Measurements from ENCODE around the gene SHISA5.

The SHISA5 gene

DNA sequence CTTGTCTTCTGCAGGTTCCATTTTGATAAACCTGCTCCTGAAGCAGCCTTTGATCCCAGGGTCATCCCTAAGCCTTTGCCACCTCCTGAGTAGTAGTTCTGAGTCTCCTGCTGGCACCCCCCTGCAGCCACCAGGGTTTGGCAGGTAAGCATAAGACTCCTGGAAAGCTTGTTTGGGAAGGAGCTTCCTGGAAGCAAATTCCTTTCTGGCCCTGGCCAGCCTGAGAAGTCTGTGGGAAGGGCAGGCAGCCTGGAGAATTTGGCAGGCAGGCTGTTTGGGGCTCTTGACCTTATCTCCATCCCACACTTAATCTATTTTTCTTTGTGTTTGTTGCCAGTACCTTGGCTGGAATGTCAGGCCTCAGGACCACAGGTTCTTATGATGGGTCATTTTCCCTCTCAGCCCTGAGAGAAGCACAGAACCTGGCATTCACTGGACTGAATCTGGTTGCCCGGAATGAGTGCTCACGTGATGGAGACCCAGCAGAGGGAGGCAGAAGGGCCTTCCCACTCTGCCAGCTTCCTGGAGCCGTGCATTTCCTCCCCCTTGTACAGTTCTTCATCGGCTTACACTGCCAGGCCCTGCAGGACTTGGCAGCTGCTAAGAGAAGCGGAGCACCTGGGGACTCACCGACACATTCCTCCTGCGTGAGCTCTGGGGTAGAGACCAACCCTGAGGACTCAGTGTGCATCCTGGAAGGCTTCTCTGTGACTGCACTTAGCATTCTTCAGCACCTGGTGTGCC is 44.0 kb downstream of the SHISA5 start:
- DNase-seq (ENCODE audit: low read depth, low spot score) = no peak

DNA sequence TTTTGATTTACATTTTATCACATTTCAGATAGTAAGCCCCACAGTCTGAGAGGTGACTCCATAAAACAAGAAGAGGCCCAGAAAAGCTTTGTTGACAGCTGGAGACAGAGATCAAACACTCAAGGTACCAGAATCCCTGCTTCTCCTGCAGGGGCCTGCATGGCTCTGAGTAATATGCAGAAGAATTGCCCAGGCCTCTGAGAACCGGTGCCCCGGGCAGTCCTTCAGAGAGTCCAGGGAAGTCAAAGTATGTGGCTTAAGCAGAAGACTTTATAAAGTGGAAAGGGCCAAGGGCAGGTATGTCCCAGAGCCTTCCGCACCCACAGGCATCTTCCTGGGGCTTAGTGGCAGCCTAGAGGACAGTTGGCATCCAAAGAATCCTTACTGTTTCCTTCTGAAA is 44.6 kb downstream of the SHISA5 start:
- no peak for DNase-seq (ENCODE audit: low read depth, low spot score)

DNA sequence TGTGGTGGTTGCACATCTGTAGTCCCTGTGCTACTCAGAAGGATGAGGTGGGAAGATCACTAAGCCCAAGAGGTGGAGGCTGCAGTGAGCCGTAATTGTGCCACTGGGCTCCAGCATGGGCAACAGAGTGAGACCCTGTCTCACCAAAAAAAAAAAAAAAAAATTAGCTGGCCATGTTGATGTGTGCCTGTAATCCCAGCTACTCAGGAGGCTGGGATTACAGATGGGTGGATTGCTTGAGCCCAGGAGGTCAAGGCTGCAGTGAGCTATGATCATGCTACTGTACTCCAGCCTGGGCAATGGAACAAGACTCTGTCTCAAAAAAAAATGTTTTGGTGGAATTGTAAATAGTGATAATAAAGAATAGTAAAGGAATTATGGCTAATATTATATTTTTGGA is 47.5 kb downstream of the SHISA5 start:
- no peak for DNase-seq (ENCODE audit: low read depth, low spot score)

DNA sequence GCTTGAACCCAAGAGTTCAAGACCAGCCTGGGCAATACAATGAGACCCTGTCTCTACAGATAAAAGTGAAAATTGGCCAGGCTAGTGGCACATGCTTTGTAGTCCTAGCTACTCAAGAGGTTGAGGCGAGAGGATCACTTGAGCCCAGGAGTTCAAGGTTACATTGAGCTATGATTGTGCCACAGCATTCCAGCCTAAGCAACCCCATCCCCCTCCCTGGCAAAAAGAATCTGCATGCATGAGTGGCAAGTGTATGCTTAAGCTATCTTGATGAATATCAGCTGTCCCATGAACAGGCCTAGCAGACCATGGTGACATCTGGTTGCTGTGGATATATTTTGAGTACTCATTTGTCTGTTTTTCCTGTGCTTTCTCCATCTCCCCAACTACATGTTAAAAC is 52.7 kb downstream of the SHISA5 start:
- DNase-seq (ENCODE audit: low read depth, low spot score) = no peak

DNA sequence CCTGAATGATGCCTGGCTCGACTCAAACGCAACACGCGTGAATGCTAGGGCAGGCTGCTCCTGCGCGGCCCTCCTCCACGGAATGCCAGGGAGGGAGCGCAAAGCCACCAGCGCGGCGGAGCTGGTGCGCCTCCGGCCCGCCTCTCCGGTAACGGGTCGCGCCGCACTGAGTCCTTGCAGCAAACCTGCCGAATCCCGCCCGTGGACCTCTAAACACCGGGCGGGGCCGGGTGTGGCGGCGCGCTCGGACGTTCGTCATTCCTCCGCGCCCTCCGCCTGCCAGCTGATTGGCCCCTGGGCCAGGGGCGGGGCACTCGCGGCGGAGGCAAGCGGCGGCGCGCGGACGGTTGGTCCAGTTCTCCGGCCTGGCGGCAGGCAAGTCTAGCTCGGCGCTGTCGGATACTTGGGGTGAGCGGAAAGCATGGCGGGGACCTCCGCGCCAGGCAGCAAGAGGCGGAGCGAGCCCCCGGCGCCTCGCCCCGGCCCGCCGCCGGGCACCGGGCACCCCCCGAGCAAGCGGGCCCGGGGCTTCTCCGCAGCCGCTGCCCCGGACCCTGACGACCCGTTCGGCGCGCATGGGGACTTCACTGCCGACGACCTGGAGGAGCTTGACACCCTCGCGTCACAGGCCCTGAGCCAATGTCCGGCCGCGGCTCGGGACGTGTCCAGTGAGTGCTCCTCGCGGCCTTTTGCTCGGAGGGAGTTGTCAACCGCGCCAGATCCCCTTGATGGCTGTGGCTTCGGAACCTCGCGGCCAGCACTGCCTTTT is 57.4 kb downstream of the SHISA5 start, which contains the start of gene ATRIP:
Gene ATRIP, plus strand, starts transcription at position 313 of the 769 bp plus-strand sequence. Its CDS starts 109 bp downstream, at position 422.
- peak; percentile 54 for DNase-seq (ENCODE audit: low read depth, low spot score)

DNA sequence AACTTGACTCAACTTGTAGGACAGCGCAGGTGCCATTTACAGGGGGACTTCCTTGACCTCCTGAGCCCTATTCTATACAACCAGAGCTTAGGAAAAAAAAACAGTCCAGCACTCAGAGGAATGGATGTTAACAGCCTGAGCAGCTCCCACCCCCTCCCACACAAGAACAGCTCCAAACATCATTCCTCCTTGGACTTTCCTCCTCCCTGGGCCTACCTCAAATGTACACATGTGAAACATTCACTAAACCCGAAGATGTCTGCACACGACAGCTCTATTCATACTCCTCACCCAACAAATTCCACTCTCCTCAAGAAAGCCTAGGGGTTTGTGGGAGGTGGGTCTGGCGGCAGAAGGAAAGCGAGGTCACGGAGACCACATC is 57.9 kb downstream of the SHISA5 start:
- DNase-seq (ENCODE audit: low read depth, low spot score) = no peak

DNA sequence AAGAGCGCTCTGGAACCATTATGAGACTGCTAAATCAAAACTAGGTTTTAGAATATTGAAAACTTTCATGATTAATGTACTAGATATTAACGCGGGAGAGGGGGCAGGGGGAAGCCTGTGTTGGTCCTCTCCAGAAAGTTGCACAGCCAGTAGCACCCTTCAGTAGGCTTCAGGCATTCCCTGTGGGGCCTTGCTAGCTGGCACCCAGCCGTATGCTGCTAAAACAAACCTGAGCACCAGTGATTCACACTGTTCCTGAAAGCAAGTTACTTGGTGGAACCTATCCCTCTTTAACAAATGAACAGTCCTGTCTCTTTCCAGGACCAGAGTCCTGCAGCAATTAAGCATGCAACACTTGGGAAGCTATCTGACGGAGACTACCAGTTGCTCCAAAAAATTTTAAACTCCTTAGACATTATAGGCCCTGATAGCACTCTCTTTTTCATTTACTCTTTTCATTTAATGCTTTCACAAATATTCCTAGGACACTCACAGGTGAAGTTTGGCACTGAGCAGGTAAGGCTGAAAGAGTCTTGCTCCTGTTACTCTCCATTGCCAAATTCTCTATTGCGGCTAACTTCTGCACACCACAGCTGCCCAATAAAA is 58.6 kb downstream of the SHISA5 start:
- DNase-seq (ENCODE audit: low read depth, low spot score) = no peak

DNA sequence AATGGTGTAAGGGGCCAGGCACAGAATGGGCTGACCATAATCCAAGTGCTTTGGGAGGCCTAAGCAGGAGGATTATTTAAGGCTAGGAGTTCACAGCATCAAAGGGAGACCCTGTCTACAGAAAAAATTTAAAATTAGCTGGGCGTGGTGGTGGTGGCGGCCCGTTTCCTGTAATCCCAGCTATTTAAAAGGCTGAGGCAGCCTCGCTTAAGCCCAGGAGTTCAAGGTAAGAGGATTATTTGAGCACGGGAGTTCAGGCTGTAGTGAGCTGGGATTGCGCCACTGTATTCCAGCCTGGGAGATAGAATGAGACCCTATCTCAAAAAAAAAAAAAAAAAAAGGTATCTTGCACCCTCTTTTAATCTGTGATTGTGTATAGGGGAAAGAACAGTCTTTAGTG is 62.0 kb downstream of the SHISA5 start:
- no peak for DNase-seq (ENCODE audit: low read depth, low spot score)

DNA sequence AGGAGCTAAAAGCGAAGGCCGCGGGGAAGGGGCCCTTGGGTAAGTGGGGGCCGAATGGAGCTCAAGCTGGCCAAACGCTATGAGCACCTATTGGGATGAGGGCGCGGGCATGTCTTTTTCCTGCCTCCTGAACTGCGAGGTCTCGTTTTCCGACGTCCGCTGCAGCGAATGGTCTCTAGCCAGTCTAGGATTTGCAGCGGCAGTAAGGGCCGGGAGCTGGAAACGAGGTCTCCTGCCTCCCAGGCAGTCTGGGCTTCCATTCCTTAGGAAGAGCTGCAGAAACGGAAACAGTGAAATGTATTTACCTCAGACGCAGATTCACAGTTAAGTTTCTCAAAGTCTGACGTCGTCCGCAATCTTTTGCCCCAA is 63.4 kb downstream of the SHISA5 start:
- DNase-seq (ENCODE audit: low read depth, low spot score) = no peak

DNA sequence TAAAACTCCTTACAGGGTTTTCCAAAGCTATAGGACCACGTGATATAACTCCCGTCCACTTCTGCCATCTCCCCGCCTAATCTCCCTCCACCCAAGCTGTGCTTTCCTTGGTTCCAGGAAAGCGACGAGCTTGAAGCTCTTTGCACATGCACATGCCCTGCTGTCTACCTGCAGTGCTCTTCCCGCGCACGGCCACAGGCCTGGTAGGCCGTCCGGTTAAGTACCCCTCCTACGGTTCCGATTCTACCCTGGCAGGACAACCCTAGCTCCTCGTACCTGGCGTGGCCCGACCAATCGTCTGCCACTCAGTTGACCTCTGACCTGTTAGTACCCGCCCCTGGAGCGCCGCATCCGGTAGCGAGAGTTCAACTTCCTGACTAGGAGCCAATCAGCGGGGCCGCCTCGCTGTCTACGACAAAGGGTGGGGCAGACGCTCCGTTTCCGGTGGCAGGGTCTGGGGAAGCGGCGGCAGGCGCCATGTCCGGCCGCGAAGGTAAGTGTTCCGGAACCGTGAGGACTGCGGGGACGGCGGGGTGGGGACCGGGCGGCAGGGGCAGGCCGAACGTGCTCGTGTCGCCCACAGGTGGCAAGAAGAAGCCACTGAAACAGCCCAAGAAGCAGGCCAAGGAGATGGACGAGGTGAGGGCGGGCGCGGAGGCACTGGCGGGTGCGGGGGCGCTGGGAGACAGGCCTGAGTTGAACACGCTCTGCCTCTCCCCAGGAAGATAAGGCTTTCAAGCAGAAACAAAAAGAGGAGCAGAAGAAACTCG is 64.0 kb downstream of the SHISA5 start, which contains the start of the genes CCDC51 and TMA7:
Gene CCDC51, minus strand, starts transcription at position 300 of the 770 bp plus-strand sequence. CDS start 4,991 bp downstream, outside the sequence.
Gene TMA7, plus strand, starts transcription at position 438 of the 770 bp plus-strand sequence. Its CDS starts 40 bp downstream, at position 478.
- peak; percentile 82 for DNase-seq (ENCODE audit: low read depth, low spot score)

DNA sequence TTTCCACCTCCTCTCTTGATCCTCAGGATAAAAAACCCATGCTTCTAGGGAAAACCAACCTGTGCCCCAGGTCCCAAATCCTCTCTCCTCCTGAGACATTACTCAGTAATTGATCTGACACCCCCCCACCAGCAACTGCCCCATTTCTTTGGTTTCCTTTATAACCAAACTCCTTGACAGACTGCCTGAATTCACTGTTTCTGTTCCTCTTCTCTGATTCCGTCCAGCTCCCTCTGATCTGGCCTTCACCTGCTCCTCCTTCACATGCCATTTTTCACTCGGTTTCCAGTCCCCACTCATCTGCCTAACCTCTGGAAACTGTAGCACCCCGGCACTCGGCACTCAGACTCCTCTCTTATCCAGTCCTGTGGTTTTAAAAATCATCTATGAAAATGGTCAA is 66.2 kb downstream of the SHISA5 start:
- no peak for DNase-seq (ENCODE audit: low read depth, low spot score)

DNA sequence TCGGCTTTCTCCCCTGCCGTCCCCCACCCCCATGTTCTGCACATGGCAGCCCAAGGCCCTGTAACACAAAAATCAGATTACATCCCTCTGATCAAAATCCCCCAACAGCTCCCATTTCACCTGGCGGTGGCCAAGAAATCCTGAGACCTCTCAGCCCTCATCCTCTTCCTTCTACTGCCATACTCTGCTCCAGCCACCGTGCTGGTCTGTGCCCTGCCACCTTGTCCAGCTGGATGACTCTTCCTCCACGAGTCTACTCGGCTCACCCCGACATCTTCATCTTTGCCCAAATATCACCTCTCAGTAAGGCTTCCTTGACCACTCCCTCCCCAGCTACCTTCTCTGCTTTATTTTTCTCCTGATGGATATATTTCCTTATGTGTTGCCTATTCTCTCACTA is 67.1 kb downstream of the SHISA5 start:
- no peak for DNase-seq (ENCODE audit: low read depth, low spot score)

DNA sequence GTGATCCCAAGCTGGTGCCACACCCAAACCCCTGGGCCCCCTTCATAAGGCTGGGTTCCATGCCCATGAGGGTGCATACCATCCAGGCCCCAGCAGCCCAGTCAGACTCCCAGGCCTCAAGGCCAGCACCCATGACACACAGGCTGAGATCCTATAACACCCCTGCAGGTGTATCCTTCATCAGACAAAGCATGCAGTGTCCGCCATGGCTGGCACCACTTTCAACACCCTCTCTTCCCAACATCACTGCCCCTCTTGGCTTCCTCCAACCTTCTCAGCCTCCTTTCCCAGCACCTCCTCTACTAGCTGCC is 67.5 kb downstream of the SHISA5 start:
- DNase-seq (ENCODE audit: low read depth, low spot score) = no peak

DNA sequence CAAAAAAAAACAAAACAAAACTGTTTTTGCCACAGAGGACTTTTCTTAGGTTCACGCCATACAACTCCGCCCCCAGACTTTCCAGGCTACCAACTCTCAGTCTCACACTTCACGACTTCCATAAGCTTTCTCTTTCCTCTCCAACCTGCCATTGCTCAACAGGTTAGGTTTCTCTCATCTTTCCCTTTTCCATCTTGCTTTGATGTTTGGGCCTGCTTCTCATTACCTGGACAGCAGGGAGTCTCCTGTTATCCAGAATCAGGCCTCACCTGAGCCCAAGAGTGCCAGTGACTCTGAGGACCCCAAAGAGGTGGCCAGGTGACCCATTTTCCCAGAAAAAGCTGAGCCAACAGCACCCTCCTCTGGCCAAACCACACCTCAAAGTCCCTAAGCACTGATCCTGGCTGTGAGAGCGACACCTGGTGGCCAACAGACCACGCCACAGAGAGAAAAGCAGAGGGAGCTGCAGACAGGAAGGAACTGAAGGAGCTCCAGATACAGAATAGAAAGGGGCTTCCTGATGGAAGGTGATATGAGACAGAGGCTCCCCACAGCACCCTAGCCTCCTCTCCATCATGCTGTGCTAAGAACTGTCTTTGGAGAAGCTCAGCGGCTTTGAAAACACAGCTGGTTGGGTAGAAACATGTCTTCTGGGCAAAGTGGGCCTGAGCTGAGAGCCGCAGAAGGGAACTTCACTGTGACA is 68.0 kb downstream of the SHISA5 start:
- peak; percentile 45 for DNase-seq (ENCODE audit: low read depth, low spot score)

DNA sequence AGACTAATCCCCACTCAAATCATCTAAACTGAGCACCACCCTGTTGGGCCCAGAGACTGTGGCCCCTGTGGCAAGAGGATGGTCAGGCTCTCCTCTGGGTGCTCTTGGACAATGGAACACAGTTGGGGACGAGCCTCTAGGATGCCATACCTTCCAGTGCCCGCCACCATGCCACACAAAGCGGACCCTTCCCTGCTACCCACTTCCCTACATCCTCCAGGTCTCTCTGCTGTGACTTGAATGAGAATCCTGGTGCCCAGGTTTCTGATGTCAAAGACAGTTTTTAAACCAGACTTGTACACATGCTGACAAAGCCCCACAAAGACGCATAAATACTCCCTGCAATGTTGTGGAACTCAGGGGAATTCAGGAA is 68.8 kb downstream of the SHISA5 start:
- no peak for DNase-seq (ENCODE audit: low read depth, low spot score)

DNA sequence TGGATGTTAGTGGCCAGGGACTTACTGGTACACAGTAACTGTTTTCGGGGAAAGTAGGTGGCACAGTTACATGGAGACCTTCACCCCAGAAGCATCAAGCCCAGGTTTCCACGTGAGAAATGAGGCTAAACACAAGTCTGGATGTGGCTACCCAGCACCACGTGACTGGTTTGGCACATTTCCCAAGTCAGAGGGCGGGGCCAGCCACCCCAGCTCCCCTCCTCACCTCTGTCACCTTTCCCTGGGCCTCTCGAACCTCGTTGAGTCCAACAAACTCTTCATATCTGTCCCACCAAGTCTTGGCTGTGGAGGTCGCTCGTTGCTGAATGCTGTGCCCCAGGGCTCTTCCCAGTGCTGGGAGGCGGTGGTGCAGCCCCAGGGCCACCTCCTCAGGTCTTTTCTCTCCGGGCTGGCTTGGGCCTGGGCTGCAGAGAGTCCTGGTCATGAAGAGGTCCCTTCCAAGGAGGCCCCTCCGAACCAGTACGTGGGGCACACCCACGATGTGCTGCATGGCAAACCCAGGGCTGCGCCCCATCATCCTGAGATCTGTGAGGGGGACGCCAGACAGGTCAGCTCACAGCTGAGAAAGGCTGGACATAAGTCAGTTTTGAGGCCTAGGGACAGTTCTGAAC is 69.3 kb downstream of the SHISA5 start:
- no peak for DNase-seq (ENCODE audit: low read depth, low spot score)

DNA sequence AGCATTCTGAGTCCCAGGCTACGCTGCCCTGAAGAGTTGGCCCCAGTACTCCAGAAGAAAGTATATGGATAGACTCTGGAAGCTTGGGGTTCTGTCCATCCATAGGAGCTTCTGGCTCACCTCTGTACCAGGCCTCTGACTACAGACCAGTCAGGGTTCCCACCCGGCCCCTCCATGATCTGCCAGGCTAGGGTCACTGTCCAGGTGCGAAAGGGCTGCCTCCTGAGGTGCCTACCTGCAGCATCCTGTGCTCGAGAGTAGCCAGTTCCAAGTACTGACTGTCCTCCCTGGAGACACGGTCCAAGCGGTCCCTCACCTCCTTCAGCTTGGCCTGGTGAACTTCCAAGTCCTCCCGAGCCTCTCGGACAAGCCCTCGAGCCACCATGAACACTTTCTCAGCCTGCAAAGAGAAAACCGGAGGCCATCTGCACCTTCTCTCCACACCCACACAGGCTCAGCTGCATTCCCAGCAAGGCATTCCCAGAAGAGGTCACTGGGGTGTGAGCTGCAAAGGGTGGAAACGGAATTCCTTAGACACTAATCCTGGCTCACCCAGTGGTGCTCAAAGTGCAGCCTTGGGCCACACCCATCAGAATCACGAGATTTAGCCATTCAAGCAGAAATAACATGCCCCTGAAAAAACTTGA is 70.4 kb downstream of the SHISA5 start:
- no peak for DNase-seq (ENCODE audit: low read depth, low spot score)

DNA sequence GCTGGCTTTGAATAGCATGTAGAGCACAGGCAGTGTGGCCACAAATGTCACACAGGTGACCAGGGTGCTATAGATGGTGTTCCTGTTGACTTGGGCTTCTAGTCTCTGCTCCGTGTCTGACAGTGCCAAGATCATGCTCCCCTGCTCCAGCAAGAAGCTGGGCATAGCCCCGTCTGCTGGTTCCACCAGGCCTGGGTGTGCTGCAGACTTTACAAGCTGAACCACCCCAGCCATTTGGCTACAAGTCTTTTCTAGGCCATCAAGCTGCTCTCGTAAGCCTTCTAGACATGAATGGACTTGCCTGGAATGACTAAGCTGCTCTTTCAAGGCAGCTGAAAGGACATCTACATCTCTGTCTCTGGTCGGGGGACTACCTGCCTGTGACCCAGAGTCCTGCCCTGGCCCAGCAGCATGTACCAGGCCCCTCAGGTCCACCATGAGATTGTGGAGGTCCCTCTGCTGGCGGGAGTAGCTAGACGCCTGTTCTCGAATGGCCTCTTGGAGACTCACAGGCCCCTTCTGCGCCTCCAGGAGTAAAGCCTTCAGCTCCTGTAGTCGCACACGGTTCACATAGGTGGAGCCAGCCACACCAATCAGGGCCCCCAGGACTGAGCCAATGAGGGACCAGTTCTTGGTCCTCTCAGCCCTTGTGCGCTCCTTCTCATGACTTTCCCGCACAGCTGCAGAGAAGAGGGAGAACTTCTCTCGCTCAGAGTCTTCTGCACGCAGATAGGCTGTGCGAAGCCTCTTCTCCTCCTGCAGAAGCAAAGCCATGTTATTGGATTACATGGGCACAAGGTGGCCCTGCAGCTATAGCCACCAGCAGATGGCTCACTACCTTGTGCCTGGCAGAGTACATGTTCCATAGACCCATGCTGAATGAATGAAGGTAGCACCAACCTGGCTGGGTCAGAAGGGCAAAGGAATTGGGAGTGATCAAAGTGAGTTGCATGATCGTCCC is 71.3 kb downstream of the SHISA5 start:
- DNase-seq (ENCODE audit: low read depth, low spot score) = no peak
